Measurements from ENCODE around the gene PPP1R17.

Gene PPP1R17

GRCh38 chr7:31687024-31687748 is at the start of gene PPP1R17:
Gene PPP1R17 (plus strand): TSS chr7:31687215. CDS start chr7:31692442, 5,227 bp downstream.
- Histone ChIP-seq H3K4me3 (ENCODE audit: severe bottlenecking) (no peak within 1 kb of the TSS), H3K4me1 (ENCODE audit: insufficient read depth, poor library complexity, severe bottlenecking) (no peaks in the 10 kb centered on the region), H3K27me3 (ENCODE audit: insufficient read depth, poor library complexity, severe bottlenecking) (peaks cover 9% of the 10 kb centered on the region), H3K36me3 (ENCODE audit: low read depth) (no peaks in the 10 kb centered on the region), H3K27ac (ENCODE audit: poor library complexity, severe bottlenecking) (no peak within 1 kb of the TSS), H3K9me3 (ENCODE audit: severe bottlenecking) (no peaks in the 10 kb centered on the region)
- no peak for ATAC-seq (ENCODE audit: low read depth)
- no peak for TF ChIP-seq CTCF (IDR thresholded peaks at IDR 0.05; ENCODE audit: poor library complexity, severe bottlenecking)
- no peak for DNase-seq (ENCODE audit: low spot score)

GRCh38 chr7:31640381-31640780 is 46.6 kb upstream of the PPP1R17 start:
- Histone ChIP-seq H3K4me1 (ENCODE audit: insufficient read depth, poor library complexity, severe bottlenecking) (no peaks in the 10 kb centered on the region), H3K27ac (ENCODE audit: poor library complexity, severe bottlenecking) (no peak overlapping the region), H3K9me3 (ENCODE audit: severe bottlenecking) (no peaks in the 10 kb centered on the region), H3K36me3 (ENCODE audit: low read depth) (no peaks in the 10 kb centered on the region), H3K4me3 (ENCODE audit: severe bottlenecking) (no peak overlapping the region), H3K27me3 (ENCODE audit: insufficient read depth, poor library complexity, severe bottlenecking) (no peaks in the 10 kb centered on the region)
- no peak for DNase-seq (ENCODE audit: low spot score)
- TF ChIP-seq CTCF (IDR thresholded peaks at IDR 0.05; ENCODE audit: poor library complexity, severe bottlenecking) = no peak
- no peak for ATAC-seq (ENCODE audit: low read depth)

GRCh38 chr7:31642681-31643115 is 44.3 kb upstream of the PPP1R17 start:
- H3K4me3 ChIP-seq (ENCODE audit: severe bottlenecking) = no peak overlapping the region
- ATAC-seq (ENCODE audit: low read depth) = no peak
- no peaks in the 10 kb centered on the region for H3K36me3 ChIP-seq (ENCODE audit: low read depth)
- H3K4me1 ChIP-seq (ENCODE audit: insufficient read depth, poor library complexity, severe bottlenecking) = no peaks in the 10 kb centered on the region
- H3K27ac ChIP-seq (ENCODE audit: poor library complexity, severe bottlenecking) = no peak overlapping the region
- H3K27me3 ChIP-seq (ENCODE audit: insufficient read depth, poor library complexity, severe bottlenecking) = no peaks in the 10 kb centered on the region
- no peaks in the 10 kb centered on the region for H3K9me3 ChIP-seq (ENCODE audit: severe bottlenecking)
- no peak for TF ChIP-seq CTCF (IDR thresholded peaks at IDR 0.05; ENCODE audit: poor library complexity, severe bottlenecking)
- DNase-seq (ENCODE audit: low spot score) = no peak

GRCh38 chr7:31646942-31647341 is 40.1 kb upstream of the PPP1R17 start:
- H3K27me3 ChIP-seq (ENCODE audit: insufficient read depth, poor library complexity, severe bottlenecking) = no peaks in the 10 kb centered on the region
- H3K9me3 ChIP-seq (ENCODE audit: severe bottlenecking) = no peaks in the 10 kb centered on the region
- DNase-seq (ENCODE audit: low spot score) (no peak), ATAC-seq (ENCODE audit: low read depth) (no peak)
- no peaks in the 10 kb centered on the region for H3K36me3 ChIP-seq (ENCODE audit: low read depth)
- H3K4me3 ChIP-seq (ENCODE audit: severe bottlenecking) = no peak overlapping the region
- no peak for TF ChIP-seq CTCF (IDR thresholded peaks at IDR 0.05; ENCODE audit: poor library complexity, severe bottlenecking)
- H3K27ac ChIP-seq (ENCODE audit: poor library complexity, severe bottlenecking) = no peak overlapping the region
- no peaks in the 10 kb centered on the region for H3K4me1 ChIP-seq (ENCODE audit: insufficient read depth, poor library complexity, severe bottlenecking)

GRCh38 chr7:31647511-31647910 is 39.5 kb upstream of the PPP1R17 start:
- Histone ChIP-seq H3K9me3 (ENCODE audit: severe bottlenecking) (no peaks in the 10 kb centered on the region), H3K27me3 (ENCODE audit: insufficient read depth, poor library complexity, severe bottlenecking) (no peaks in the 10 kb centered on the region), H3K4me1 (ENCODE audit: insufficient read depth, poor library complexity, severe bottlenecking) (no peaks in the 10 kb centered on the region), H3K27ac (ENCODE audit: poor library complexity, severe bottlenecking) (no peak overlapping the region), H3K36me3 (ENCODE audit: low read depth) (no peaks in the 10 kb centered on the region), H3K4me3 (ENCODE audit: severe bottlenecking) (no peak overlapping the region)
- DNase-seq (ENCODE audit: low spot score) (no peak), ATAC-seq (ENCODE audit: low read depth) (no peak)
- no peak for TF ChIP-seq CTCF (IDR thresholded peaks at IDR 0.05; ENCODE audit: poor library complexity, severe bottlenecking)
